SK-N-SH (cell line): Measurements from ENCODE around the gene RAB38. TPM values are rescaled to one million over a fixed set of nuclear protein-coding genes. Genes with fewer than 3 reads are reported as not detected.

Experiments used
- CTCF ChIA-PET: fragments of 300-600, 350-600 bp; formaldehyde crosslinking; extraction: SDS; loops from one replicate; lab custom pipeline; 2021; lab: Yijun Ruan, JAX
- POLR2A ChIA-PET: fragments of 350-600 bp; sonication (Branson Sonifier 250); formaldehyde crosslinking; extraction: SDS; loops from one replicate; lab custom pipeline; 2020; ENCODE audit warnings: antibody characterized with exemption, inconsistent platforms; lab: Yijun Ruan, JAX
- DNase-seq: peaks from one replicate; pipeline ENCODE4 v3.0.0; 2012
- H2AFZ ChIP-seq: fragments of 200-600 bp; sonication (generic); 2 replicates; pipeline ENCODE4 v1.8.1; 2016; ENCODE audit warnings: antibody characterized with exemption, mild to moderate bottlenecking, low read depth
- H3F3A ChIP-seq: fragments of 200-600 bp; sonication (generic); replicated peaks from 2 replicates; pipeline ENCODE3; 2016; ENCODE audit warnings: antibody characterized with exemption, mild to moderate bottlenecking; ENCODE audit not compliant: insufficient read depth
- H3K27ac ChIP-seq, 2 experiments: fragments of 200-500 bp in 1 of 2; fragments of 200-600 bp in 1 of 2; sonication (Bioruptor generic) in 1 of 2; sonication (generic), shearing (Covaris generic) in 1 of 2; 2 replicates each; pipeline versions ENCODE4 v1.5.1 to v1.6.1; 2014 to 2016; ENCODE audit warnings: low read depth in 2 of 2, inconsistent platforms in 1 of 2, low read length in 1 of 2, mild to moderate bottlenecking in 1 of 2, mixed read lengths in 1 of 2
- H3K27me3 ChIP-seq: fragments of 200-600 bp; sonication (generic), shearing (Covaris generic); 2 replicates; pipeline ENCODE4 v1.6.1; 2016; ENCODE audit warnings: mixed run types; ENCODE audit not compliant: insufficient read depth
- H3K36me3 ChIP-seq, 2 experiments: fragments of 200-500 bp in 1 of 2; fragments of 200-600 bp in 1 of 2; sonication (Bioruptor generic) in 1 of 2; sonication (generic) in 1 of 2; replicated peaks in 1 of 2; 2 replicates each; pipeline versions ENCODE3 to v1.5.1; 2014 to 2016; ENCODE audit warnings: low read length in 1 of 2, mild to moderate bottlenecking in 1 of 2; ENCODE audit not compliant: insufficient read depth in 2 of 2, control insufficient read depth in 1 of 2
- H3K4me1 ChIP-seq, 2 experiments: fragments of 200-500 bp in 1 of 2; fragments of 200-600 bp in 1 of 2; sonication (Bioruptor generic) in 1 of 2; sonication (generic), shearing (Covaris generic) in 1 of 2; 2 replicates each; pipeline versions ENCODE4 v1.5.1 to v1.6.1; 2014 to 2016; ENCODE audit warnings: low read depth in 1 of 2, low read length in 1 of 2, mixed run types in 1 of 2; ENCODE audit not compliant: insufficient read depth in 2 of 2, control insufficient read depth in 1 of 2
- H3K4me2 ChIP-seq: fragments of 200-600 bp; sonication (generic), shearing (Covaris generic); 2 replicates; pipeline ENCODE4 v1.6.1; 2017; ENCODE audit warnings: mixed run types
- H3K4me3 ChIP-seq, 2 experiments: fragments of 200-500 bp in 1 of 2; fragments of 200-600 bp in 1 of 2; sonication (Bioruptor generic) in 1 of 2; sonication (generic), shearing (Covaris generic) in 1 of 2; 2 replicates each; pipeline versions ENCODE4 v1.5.1 to v1.8.1; 2014 to 2016; ENCODE audit warnings: low read depth in 2 of 2, inconsistent platforms in 1 of 2, low read length in 1 of 2, mild to moderate bottlenecking in 1 of 2, mixed read lengths in 1 of 2, moderate library complexity in 1 of 2
- H3K79me2 ChIP-seq: fragments of 200-600 bp; sonication (generic); 2 replicates; pipeline ENCODE4 v1.8.1; 2017; ENCODE audit warnings: mild to moderate bottlenecking; ENCODE audit not compliant: insufficient read depth
- H3K9ac ChIP-seq: fragments of 200-600 bp; sonication (generic); 2 replicates; pipeline ENCODE4 v1.6.1; 2017; ENCODE audit warnings: mixed run types
- H3K9me2 ChIP-seq: fragments of 200-600 bp; sonication (generic); 2 replicates; pipeline ENCODE4 v1.6.1; 2017; ENCODE audit warnings: mixed run types
- H3K9me3 ChIP-seq: fragments of 200-600 bp; sonication (generic); 2 replicates; pipeline ENCODE4 v1.6.1; 2017; ENCODE audit warnings: mixed run types, mild to moderate bottlenecking, moderate library complexity
- H4K20me1 ChIP-seq: fragments of 200-600 bp; sonication (generic); 2 replicates; pipeline ENCODE4 v1.6.1; 2017; ENCODE audit warnings: mild to moderate bottlenecking, mixed run types; ENCODE audit not compliant: insufficient read depth
- CHD2 ChIP-seq: fragments of 150-350 bp; IDR thresholded peaks from 2 replicates; pipeline ENCODE4 v1.6.1; 2018; ENCODE audit warnings: low read length; ENCODE audit not compliant: partially characterized antibody
- EP300 ChIP-seq, 2 experiments: IDR thresholded peaks; 2 replicates each; pipeline versions ENCODE4 v1.4.0 to v1.6.1; 2012; ENCODE audit warnings: borderline replicate concordance in 1 of 2, low read depth in 1 of 2, low read length in 1 of 2
- EZH2phosphoT487 ChIP-seq: fragments of 200-600 bp; sonication (generic); IDR thresholded peaks from 2 replicates; pipeline ENCODE4 v1.6.1; 2017; ENCODE audit warnings: low read depth, mixed run types, mild to moderate bottlenecking, antibody characterized with exemption, moderate library complexity, borderline replicate concordance
- FOXJ3 ChIP-seq: sonication (generic); formaldehyde crosslinking; IDR thresholded peaks from 2 replicates; pipeline ENCODE4 v1.5.1; 2020; ENCODE audit warnings: mild to moderate bottlenecking, missing genetic modification reagents
- GATA2 ChIP-seq: sonication (generic); formaldehyde crosslinking; IDR thresholded peaks from 2 replicates; pipeline ENCODE4 v1.5.0; 2020; ENCODE audit warnings: mild to moderate bottlenecking, missing genetic modification reagents
- JUND ChIP-seq: IDR thresholded peaks from 2 replicates; pipeline ENCODE4 v1.4.0; 2012
- MEF2A ChIP-seq: IDR thresholded peaks from 2 replicates; pipeline ENCODE4 v1.4.0; 2012; ENCODE audit warnings: low read depth, borderline replicate concordance
- MXI1 ChIP-seq: IDR thresholded peaks from 2 replicates; pipeline ENCODE4 v1.6.1; 2012; ENCODE audit warnings: mild to moderate bottlenecking, low read depth, low read length, improper control_type of control experiment
- POLR2AphosphoS5 ChIP-seq: IDR thresholded peaks from 2 replicates; pipeline ENCODE4 v1.6.1; 2012; ENCODE audit warnings: low read depth, low read length
- RAD21 ChIP-seq: IDR thresholded peaks from 2 replicates; pipeline ENCODE4 v1.6.1; 2012; ENCODE audit warnings: mild to moderate bottlenecking, low read length
- RFX5 ChIP-seq: IDR thresholded peaks from 2 replicates; pipeline ENCODE4 v1.6.1; 2012; ENCODE audit warnings: mild to moderate bottlenecking, improper control_type of control experiment, low read length
- RXRA ChIP-seq: IDR thresholded peaks from 2 replicates; pipeline ENCODE4 v1.4.0; 2012; ENCODE audit warnings: low read depth, mild to moderate bottlenecking, borderline replicate concordance
- SIN3A ChIP-seq: IDR thresholded peaks from 2 replicates; pipeline ENCODE4 v1.6.1; 2012; ENCODE audit warnings: low read depth, mild to moderate bottlenecking, low read length, moderate library complexity, borderline replicate concordance
- YY1 ChIP-seq: IDR thresholded peaks from 2 replicates; pipeline ENCODE4 v1.4.0; 2012; ENCODE audit warnings: low read depth, mild to moderate bottlenecking
- WGBS: methylation state at CpG from one replicate; pipeline ENCODE4 v1.1.6; 2017; ENCODE audit warnings: low lambda C conversion rate; 5-methylcytosine and 5-hydroxymethylcytosine counted together
- polyA plus RNA-seq, 3 experiments: library from polyadenylated mRNA; depleted of rRNA; stranded (reverse); fragments of >200 nt; gene quantifications; 2 replicates each; pipeline ENCODE4 v1.2.3, GENCODE V29; 2012
- TF ChIP-seq, protein P1 (sequence below): IDR thresholded peaks from 2 replicates; pipeline ENCODE4; 2012
- TF ChIP-seq, protein P2 (sequence below): IDR thresholded peaks from 2 replicates; pipeline ENCODE4 v1.4.0; 2012; ENCODE audit warnings: low read depth, borderline replicate concordance
- TF ChIP-seq, protein P3 (sequence below): fragments of 200-600 bp; sonication (generic); IDR thresholded peaks from 2 replicates; pipeline ENCODE4 v1.6.1; 2017; ENCODE audit warnings: antibody characterized with exemption, mild to moderate bottlenecking, moderate library complexity
- TF ChIP-seq, protein P4 (sequence below): fragments of 150-350 bp; IDR thresholded peaks from 2 replicates; pipeline ENCODE4 v1.6.1; 2017; ENCODE audit warnings: antibody characterized with exemption, low read length, low read depth, borderline replicate concordance
- TF ChIP-seq, protein P5 (sequence below): IDR thresholded peaks from 2 replicates; pipeline ENCODE4 v1.6.1; 2012; ENCODE audit warnings: mild to moderate bottlenecking, low read depth, low read length, moderate library complexity
- TF ChIP-seq, protein P6 (sequence below): IDR thresholded peaks from 2 replicates; pipeline ENCODE4 v1.4.0; 2012; ENCODE audit warnings: low read depth

RAB38 gene
- polyA plus RNA-seq, 1 of the 3 experiments (the other 2 are of a cell fraction): 0.66 TPM

DNA sequence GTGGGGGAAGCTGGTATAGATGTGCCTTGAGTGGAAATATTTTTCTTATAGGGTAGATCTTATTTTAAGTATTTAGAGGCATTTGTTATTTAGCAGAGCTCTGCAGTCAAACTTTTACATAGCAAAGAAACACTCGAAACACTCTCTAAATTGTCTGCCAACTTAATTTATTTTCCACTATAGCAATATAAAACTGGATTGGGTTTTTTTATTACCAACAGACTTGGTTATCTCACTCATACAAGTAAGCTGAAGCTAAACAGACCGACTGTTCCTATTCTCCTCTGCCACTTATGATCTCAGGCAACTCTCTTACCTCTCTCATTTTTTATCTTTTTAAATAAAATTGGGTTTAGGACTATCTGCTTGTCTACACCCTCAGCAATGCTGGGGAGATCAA is 4.6 kb downstream of the RAB38 start:
- WGBS: 23% methylated on average over 2 of the region's 2 CpGs
- Histone ChIP-seq H3K4me1 (no peaks in the 10 kb centered on the region), H4K20me1 (no peaks in the 10 kb centered on the region), H3F3A (no peaks in the 10 kb centered on the region), H3K27ac (no peak overlapping the region)
- TF ChIP-seq EP300 (IDR thresholded peaks at IDR 0.05; ENCODE audit: borderline replicate concordance in 1 of 2, low read depth in 1 of 2, low read length in 1 of 2) (no peak), RAD21 (no peak), CHD2 (no peak), MEF2A (no peak), YY1 (no peak), MXI1 (no peak), JUND (no peak), RFX5 (no peak), FOXJ3 (CRISPR knock-in tag) (no peak), POLR2AphosphoS5 (no peak), SIN3A (no peak), EZH2phosphoT487 (no peak), GATA2 (no peak), RXRA (no peak)
- TF ChIP-seq, protein P1, sequence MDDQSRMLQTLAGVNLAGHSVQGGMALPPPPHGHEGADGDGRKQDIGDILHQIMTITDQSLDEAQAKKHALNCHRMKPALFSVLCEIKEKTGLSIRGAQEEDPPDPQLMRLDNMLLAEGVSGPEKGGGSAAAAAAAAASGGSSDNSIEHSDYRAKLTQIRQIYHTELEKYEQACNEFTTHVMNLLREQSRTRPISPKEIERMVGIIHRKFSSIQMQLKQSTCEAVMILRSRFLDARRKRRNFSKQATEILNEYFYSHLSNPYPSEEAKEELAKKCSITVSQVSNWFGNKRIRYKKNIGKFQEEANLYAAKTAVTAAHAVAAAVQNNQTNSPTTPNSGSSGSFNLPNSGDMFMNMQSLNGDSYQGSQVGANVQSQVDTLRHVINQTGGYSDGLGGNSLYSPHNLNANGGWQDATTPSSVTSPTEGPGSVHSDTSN: no peak
- TF ChIP-seq, protein P2, sequence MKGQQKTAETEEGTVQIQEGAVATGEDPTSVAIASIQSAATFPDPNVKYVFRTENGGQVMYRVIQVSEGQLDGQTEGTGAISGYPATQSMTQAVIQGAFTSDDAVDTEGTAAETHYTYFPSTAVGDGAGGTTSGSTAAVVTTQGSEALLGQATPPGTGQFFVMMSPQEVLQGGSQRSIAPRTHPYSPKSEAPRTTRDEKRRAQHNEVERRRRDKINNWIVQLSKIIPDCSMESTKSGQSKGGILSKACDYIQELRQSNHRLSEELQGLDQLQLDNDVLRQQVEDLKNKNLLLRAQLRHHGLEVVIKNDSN: no peak
- TF ChIP-seq, protein P3, sequence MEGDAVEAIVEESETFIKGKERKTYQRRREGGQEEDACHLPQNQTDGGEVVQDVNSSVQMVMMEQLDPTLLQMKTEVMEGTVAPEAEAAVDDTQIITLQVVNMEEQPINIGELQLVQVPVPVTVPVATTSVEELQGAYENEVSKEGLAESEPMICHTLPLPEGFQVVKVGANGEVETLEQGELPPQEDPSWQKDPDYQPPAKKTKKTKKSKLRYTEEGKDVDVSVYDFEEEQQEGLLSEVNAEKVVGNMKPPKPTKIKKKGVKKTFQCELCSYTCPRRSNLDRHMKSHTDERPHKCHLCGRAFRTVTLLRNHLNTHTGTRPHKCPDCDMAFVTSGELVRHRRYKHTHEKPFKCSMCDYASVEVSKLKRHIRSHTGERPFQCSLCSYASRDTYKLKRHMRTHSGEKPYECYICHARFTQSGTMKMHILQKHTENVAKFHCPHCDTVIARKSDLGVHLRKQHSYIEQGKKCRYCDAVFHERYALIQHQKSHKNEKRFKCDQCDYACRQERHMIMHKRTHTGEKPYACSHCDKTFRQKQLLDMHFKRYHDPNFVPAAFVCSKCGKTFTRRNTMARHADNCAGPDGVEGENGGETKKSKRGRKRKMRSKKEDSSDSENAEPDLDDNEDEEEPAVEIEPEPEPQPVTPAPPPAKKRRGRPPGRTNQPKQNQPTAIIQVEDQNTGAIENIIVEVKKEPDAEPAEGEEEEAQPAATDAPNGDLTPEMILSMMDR: no peak
- TF ChIP-seq, protein P4, sequence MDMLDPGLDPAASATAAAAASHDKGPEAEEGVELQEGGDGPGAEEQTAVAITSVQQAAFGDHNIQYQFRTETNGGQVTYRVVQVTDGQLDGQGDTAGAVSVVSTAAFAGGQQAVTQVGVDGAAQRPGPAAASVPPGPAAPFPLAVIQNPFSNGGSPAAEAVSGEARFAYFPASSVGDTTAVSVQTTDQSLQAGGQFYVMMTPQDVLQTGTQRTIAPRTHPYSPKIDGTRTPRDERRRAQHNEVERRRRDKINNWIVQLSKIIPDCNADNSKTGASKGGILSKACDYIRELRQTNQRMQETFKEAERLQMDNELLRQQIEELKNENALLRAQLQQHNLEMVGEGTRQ: no peak
- TF ChIP-seq, protein P5, sequence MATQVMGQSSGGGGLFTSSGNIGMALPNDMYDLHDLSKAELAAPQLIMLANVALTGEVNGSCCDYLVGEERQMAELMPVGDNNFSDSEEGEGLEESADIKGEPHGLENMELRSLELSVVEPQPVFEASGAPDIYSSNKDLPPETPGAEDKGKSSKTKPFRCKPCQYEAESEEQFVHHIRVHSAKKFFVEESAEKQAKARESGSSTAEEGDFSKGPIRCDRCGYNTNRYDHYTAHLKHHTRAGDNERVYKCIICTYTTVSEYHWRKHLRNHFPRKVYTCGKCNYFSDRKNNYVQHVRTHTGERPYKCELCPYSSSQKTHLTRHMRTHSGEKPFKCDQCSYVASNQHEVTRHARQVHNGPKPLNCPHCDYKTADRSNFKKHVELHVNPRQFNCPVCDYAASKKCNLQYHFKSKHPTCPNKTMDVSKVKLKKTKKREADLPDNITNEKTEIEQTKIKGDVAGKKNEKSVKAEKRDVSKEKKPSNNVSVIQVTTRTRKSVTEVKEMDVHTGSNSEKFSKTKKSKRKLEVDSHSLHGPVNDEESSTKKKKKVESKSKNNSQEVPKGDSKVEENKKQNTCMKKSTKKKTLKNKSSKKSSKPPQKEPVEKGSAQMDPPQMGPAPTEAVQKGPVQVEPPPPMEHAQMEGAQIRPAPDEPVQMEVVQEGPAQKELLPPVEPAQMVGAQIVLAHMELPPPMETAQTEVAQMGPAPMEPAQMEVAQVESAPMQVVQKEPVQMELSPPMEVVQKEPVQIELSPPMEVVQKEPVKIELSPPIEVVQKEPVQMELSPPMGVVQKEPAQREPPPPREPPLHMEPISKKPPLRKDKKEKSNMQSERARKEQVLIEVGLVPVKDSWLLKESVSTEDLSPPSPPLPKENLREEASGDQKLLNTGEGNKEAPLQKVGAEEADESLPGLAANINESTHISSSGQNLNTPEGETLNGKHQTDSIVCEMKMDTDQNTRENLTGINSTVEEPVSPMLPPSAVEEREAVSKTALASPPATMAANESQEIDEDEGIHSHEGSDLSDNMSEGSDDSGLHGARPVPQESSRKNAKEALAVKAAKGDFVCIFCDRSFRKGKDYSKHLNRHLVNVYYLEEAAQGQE: no peak
- TF ChIP-seq, protein P6, sequence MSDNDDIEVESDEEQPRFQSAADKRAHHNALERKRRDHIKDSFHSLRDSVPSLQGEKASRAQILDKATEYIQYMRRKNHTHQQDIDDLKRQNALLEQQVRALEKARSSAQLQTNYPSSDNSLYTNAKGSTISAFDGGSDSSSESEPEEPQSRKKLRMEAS: no peak
- TF ChIP-seq, all 33 proteins: peak for 0
- no peaks in the 10 kb centered on the region for H3K9me2 ChIP-seq
- H3K27me3 ChIP-seq: no peaks in the 10 kb centered on the region
- no peak overlapping the region for H3K9ac ChIP-seq
- no peak overlapping the region for H3K4me2 ChIP-seq
- ChIA-PET CTCF (interaction anchor here (1.5 kb wide), 1 partner anchor 9 kb away, joined by 4 read pairs; no protein-coding TSS in a partner anchor), POLR2A (no interaction called here)
- H3K9me3 ChIP-seq: no peaks in the 10 kb centered on the region
- H3K79me2 ChIP-seq: no peaks in the 10 kb centered on the region
- no peak overlapping the region for H2AFZ ChIP-seq
- no peak for DNase-seq
- H3K36me3 ChIP-seq: no peaks in the 10 kb centered on the region
- no peak overlapping the region for H3K4me3 ChIP-seq
